Vagina (tissue), 2 donors: Measurements from ENCODE around the gene TBC1D22A. TPM values are rescaled to one million over a fixed set of nuclear protein-coding genes. Genes with fewer than 3 reads are reported as not detected.

Experiments used
- DNase-seq, 2 donors: peaks; one replicate each; pipeline ENCODE4 v3.0.0-alpha.2; 2017; ENCODE audit errors: extremely low spot score in 2 of 2
- H3K27ac ChIP-seq: fragments of 200-600 bp; sonication (generic); one replicate; pipeline ENCODE4 v1.5.1; 2019
- H3K27me3 ChIP-seq: fragments of 200-600 bp; sonication (generic); one replicate; pipeline ENCODE4 v1.5.1; 2019
- H3K36me3 ChIP-seq, 2 donors: fragments of 200-600 bp; sonication (generic); one replicate each; pipeline ENCODE4 v1.5.1; 2017 to 2019
- H3K4me1 ChIP-seq: fragments of 200-600 bp; sonication (generic); one replicate; pipeline ENCODE4 v1.5.1; 2019
- H3K4me3 ChIP-seq, 2 donors: fragments of 200-600 bp; sonication (generic); 1 replicate in 1 of 2; 2 replicates in 1 of 2; pipeline ENCODE4 v1.5.1; 2016 to 2019
- H3K9me3 ChIP-seq: fragments of 200-600 bp; sonication (generic); one replicate; pipeline ENCODE4 v1.5.1; 2019
- POLR2A ChIP-seq, 2 donors: fragments of 450-650 bp; IDR thresholded peaks; one replicate each; pipeline ENCODE4 v1.6.1; 2017; ENCODE audit warnings: antibody characterized with exemption in 2 of 2, mild to moderate bottlenecking in 2 of 2, moderate library complexity in 2 of 2
- POLR2AphosphoS5 ChIP-seq, 2 donors: sonication (generic); formaldehyde crosslinking; IDR thresholded peaks; one replicate each; pipeline ENCODE4 v1.9.0; 2017; ENCODE audit warnings: antibody characterized with exemption in 2 of 2, mild to moderate bottlenecking in 2 of 2, low read depth in 1 of 2; ENCODE audit not compliant: insufficient read depth in 1 of 2
- intact Hi-C: fragments of 100-400 bp; cut with DNase I; formaldehyde crosslinking; loops from one replicate; pipeline ENCODE4 v1.15.1; 2023
- total RNA-seq: library from RNA; depleted of rRNA; stranded (reverse); fragments of >200 nt; gene quantifications from one replicate; pipeline ENCODE4 v1.2.3, GENCODE V29; 2016
- TF ChIP-seq, protein P1 (sequence below), 3 experiments: fragments of 450-650 bp in 2 of 3; fragments of 200-600 bp in 1 of 3; sonication (generic) in 1 of 3; IDR thresholded peaks; one replicate each; pipeline ENCODE4 v1.5.1; 2017 to 2019; ENCODE audit warnings: antibody characterized with exemption in 3 of 3, mild to moderate bottlenecking in 2 of 3, moderate library complexity in 2 of 3

Gene TBC1D22A
- total RNA-seq, 1 donor from 2014 or later = 38.3 TPM

GRCh38 chr22:47071807-47072641 lies 309.6 kb downstream of the TBC1D22A start:
- no peak overlapping the region for H3K27ac ChIP-seq
- peaks cover 8% of the 10 kb centered on the region for H3K9me3 ChIP-seq
- no peaks in the 10 kb centered on the region for H3K27me3 ChIP-seq
- TF ChIP-seq, protein P1, sequence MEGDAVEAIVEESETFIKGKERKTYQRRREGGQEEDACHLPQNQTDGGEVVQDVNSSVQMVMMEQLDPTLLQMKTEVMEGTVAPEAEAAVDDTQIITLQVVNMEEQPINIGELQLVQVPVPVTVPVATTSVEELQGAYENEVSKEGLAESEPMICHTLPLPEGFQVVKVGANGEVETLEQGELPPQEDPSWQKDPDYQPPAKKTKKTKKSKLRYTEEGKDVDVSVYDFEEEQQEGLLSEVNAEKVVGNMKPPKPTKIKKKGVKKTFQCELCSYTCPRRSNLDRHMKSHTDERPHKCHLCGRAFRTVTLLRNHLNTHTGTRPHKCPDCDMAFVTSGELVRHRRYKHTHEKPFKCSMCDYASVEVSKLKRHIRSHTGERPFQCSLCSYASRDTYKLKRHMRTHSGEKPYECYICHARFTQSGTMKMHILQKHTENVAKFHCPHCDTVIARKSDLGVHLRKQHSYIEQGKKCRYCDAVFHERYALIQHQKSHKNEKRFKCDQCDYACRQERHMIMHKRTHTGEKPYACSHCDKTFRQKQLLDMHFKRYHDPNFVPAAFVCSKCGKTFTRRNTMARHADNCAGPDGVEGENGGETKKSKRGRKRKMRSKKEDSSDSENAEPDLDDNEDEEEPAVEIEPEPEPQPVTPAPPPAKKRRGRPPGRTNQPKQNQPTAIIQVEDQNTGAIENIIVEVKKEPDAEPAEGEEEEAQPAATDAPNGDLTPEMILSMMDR (IDR thresholded peaks at IDR 0.05) = no peak
- TF ChIP-seq POLR2AphosphoS5 (IDR thresholded peaks at IDR 0.05; ENCODE audit: insufficient read depth in 1 of 2, low read depth in 1 of 2) = no peak
- no peak for TF ChIP-seq POLR2A (IDR thresholded peaks at IDR 0.05)
- H3K36me3 ChIP-seq = no peaks in the 10 kb centered on the region
- no peak overlapping the region for H3K4me3 ChIP-seq
- intact Hi-C loops = no loop called here
- no peaks in the 10 kb centered on the region for H3K4me1 ChIP-seq
- no peak for DNase-seq

DNA sequence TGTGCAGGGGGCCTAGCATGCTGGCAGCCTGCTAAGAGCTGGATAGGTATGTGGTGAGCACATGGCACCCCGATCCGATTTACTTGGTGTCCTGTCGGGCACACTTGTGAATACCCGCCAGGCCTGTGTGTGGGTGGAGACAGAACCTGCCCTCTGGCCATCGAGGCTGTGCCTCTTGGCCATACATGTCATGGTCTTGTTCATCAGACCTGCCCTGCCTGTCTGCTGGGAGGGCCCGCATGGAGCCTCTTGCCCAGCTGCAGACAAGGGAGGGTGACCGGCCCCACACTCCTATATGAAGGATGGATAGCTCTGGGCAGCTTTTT lies 310.2 kb downstream of the TBC1D22A start:
- Histone ChIP-seq H3K36me3 (no peaks in the 10 kb centered on the region), H3K4me1 (no peaks in the 10 kb centered on the region), H3K4me3 (no peak overlapping the region), H3K27ac (no peak overlapping the region), H3K27me3 (no peaks in the 10 kb centered on the region), H3K9me3 (peaks cover 8% of the 10 kb centered on the region)
- TF ChIP-seq POLR2AphosphoS5 (IDR thresholded peaks at IDR 0.05; ENCODE audit: insufficient read depth in 1 of 2, low read depth in 1 of 2) = no peak
- TF ChIP-seq, protein P1 (IDR thresholded peaks at IDR 0.05) = no peak
- no peak for TF ChIP-seq POLR2A (IDR thresholded peaks at IDR 0.05)
- peak in 1 of 2 donors; percentile 80 for DNase-seq
- intact Hi-C loops = no loop called here

GRCh38 chr22:47073075-47073474 lies 310.6 kb downstream of the TBC1D22A start:
- Histone ChIP-seq H3K36me3 (no peaks in the 10 kb centered on the region), H3K27me3 (no peaks in the 10 kb centered on the region), H3K4me1 (no peaks in the 10 kb centered on the region), H3K9me3 (peaks cover 8% of the 10 kb centered on the region), H3K4me3 (no peak overlapping the region), H3K27ac (no peak overlapping the region)
- intact Hi-C loops = no loop called here
- DNase-seq = no peak
- TF ChIP-seq, protein P1 (IDR thresholded peaks at IDR 0.05) = no peak
- TF ChIP-seq POLR2AphosphoS5 (IDR thresholded peaks at IDR 0.05; ENCODE audit: insufficient read depth in 1 of 2, low read depth in 1 of 2) (no peak), POLR2A (IDR thresholded peaks at IDR 0.05) (no peak)

DNA sequence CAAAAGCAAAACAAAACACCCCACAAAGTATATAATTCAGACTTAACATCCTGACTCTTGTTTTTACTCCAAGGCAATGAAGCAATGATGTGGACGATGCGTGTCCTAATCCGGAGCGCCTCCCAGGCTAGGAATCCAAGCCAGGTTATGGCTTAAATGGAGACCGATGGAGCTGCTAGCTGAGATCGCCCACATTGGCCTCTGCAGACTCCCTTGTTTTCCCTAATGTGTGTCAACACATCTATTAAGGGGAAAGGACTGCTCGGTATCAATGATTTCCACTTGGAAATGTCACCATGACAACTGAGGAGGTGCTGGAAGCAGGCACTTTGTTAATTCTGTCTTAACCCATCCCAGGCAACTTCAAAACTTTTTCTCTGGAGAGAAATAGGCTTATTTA lies 311.7 kb downstream of the TBC1D22A start:
- Histone ChIP-seq H3K36me3 (no peaks in the 10 kb centered on the region), H3K4me3 (no peak overlapping the region), H3K9me3 (peaks cover 8% of the 10 kb centered on the region), H3K27me3 (no peaks in the 10 kb centered on the region), H3K4me1 (no peaks in the 10 kb centered on the region), H3K27ac (no peak overlapping the region)
- TF ChIP-seq POLR2AphosphoS5 (IDR thresholded peaks at IDR 0.05; ENCODE audit: insufficient read depth in 1 of 2, low read depth in 1 of 2) (no peak), POLR2A (IDR thresholded peaks at IDR 0.05) (no peak)
- TF ChIP-seq, protein P1 (IDR thresholded peaks at IDR 0.05) = no peak
- intact Hi-C loops = no loop called here
- no peak for DNase-seq

DNA sequence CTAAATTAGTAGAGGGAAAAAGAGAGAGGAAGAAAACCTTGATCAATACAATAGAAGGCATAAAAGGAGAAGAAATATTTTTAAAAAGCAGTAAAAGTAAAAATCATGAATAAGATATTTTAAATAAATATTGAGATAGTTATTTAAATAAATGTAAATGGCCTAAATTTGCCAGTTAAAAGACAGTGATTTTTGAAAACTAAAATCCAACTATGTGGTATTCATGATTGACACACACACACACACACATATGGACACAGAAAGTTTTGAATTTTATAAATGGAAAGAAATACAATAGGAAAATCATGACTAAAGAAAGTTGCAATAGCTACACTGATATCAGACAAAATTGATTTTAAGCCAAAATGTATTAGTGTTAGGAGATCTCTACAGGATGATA lies 313.1 kb downstream of the TBC1D22A start:
- no peaks in the 10 kb centered on the region for H3K4me1 ChIP-seq
- no peak overlapping the region for H3K4me3 ChIP-seq
- no peaks in the 10 kb centered on the region for H3K36me3 ChIP-seq
- intact Hi-C loops = no loop called here
- TF ChIP-seq POLR2A (IDR thresholded peaks at IDR 0.05) = no peak
- no peak for TF ChIP-seq POLR2AphosphoS5 (IDR thresholded peaks at IDR 0.05; ENCODE audit: insufficient read depth in 1 of 2, low read depth in 1 of 2)
- TF ChIP-seq, protein P1 (IDR thresholded peaks at IDR 0.05) = no peak
- H3K9me3 ChIP-seq = peaks cover 8% of the 10 kb centered on the region
- no peak for DNase-seq
- H3K27ac ChIP-seq = no peak overlapping the region
- H3K27me3 ChIP-seq = no peaks in the 10 kb centered on the region
